OCI-LY7 (cell line): Measurements from ENCODE around the gene MACROH2A1. TPM values are rescaled to one million over a fixed set of nuclear protein-coding genes. Genes with fewer than 3 reads are reported as not detected.

Experiments
- BruUV-seq: library from RNA; stranded (reverse); fragments of 400-500 nt; replicated peaks from 2 replicates; lab custom pipeline; 2021; lab: Mats Ljungman, UMichigan
- CTCF ChIA-PET: fragments of 300-600 bp; sonication (Branson Sonifier 250); formaldehyde crosslinking; loops from one replicate; lab custom pipeline; 2022; ENCODE audit warnings: antibody characterized with exemption; ENCODE audit not compliant: unreplicated experiment; lab: Charles Lee
- POLR2A ChIA-PET: fragments of 300-600 bp; sonication (Branson Sonifier 250); formaldehyde crosslinking; loops from one replicate; lab custom pipeline; 2022; ENCODE audit warnings: antibody characterized with exemption; lab: Charles Lee
- DNase-seq: peaks from one replicate; pipeline ENCODE4 v3.0.0-alpha.2; 2015; ENCODE audit warnings: low spot score
- H2AFZ ChIP-seq: fragments of 200-600 bp; sonication (generic), shearing (Covaris generic); 2 replicates; pipeline ENCODE4 v1.6.1; 2014; ENCODE audit warnings: mild to moderate bottlenecking, antibody characterized with exemption, low read length, moderate library complexity
- H3K27ac ChIP-seq: fragments of 200-600 bp; sonication (generic); 2 replicates; pipeline ENCODE4 v1.5.1; 2014; ENCODE audit warnings: mixed run types, low read depth, mild to moderate bottlenecking, moderate library complexity, low read length, inconsistent platforms; ENCODE audit not compliant: poor library complexity, severe bottlenecking
- H3K36me3 ChIP-seq: fragments of 200-600 bp; sonication (generic); 2 replicates; pipeline ENCODE4 v1.6.1; 2014; ENCODE audit warnings: mild to moderate bottlenecking, antibody characterized with exemption, low read length, moderate library complexity, mixed read lengths; ENCODE audit not compliant: insufficient read depth
- H3K4me1 ChIP-seq: fragments of 200-600 bp; sonication (generic); 2 replicates; pipeline ENCODE4 v1.5.1; 2014; ENCODE audit warnings: mild to moderate bottlenecking, low read length; ENCODE audit not compliant: insufficient read depth, poor library complexity, severe bottlenecking
- H3K4me2 ChIP-seq: fragments of 200-600 bp; sonication (generic); 2 replicates; pipeline ENCODE4 v1.6.1; 2014; ENCODE audit warnings: mild to moderate bottlenecking, low read length
- H3K4me3 ChIP-seq: fragments of 200-600 bp; sonication (generic); 2 replicates; pipeline ENCODE4 v1.5.1; 2014; ENCODE audit warnings: mild to moderate bottlenecking, low read depth, low read length; ENCODE audit not compliant: poor library complexity, severe bottlenecking
- H3K79me2 ChIP-seq: fragments of 200-600 bp; sonication (generic); 2 replicates; pipeline ENCODE4 v1.6.1; 2016; ENCODE audit warnings: low read depth, mild to moderate bottlenecking, low read length, moderate library complexity, mixed read lengths; ENCODE audit not compliant: insufficient read depth
- H3K9me2 ChIP-seq: fragments of 200-600 bp; sonication (generic); 2 replicates; pipeline ENCODE4 v1.6.1; 2016; ENCODE audit warnings: mild to moderate bottlenecking, low read length, mixed read lengths; ENCODE audit not compliant: insufficient read depth
- H3K9me3 ChIP-seq: fragments of 200-600 bp; sonication (generic); 2 replicates; pipeline ENCODE4 v1.6.1; 2014; ENCODE audit warnings: mild to moderate bottlenecking, mixed run types, low read length, mixed read lengths
- H4K20me1 ChIP-seq: fragments of 200-600 bp; sonication (generic); 2 replicates; pipeline ENCODE4 v1.6.1; 2014; ENCODE audit warnings: mild to moderate bottlenecking, antibody characterized with exemption, low read length, moderate library complexity, mixed read lengths; ENCODE audit not compliant: insufficient read depth
- CTCF ChIP-seq: fragments of 200-600 bp; sonication (generic); conservative IDR thresholded peaks from 2 replicates; pipeline ENCODE4 v1.5.1; 2014; ENCODE audit warnings: mild to moderate bottlenecking, antibody characterized with exemption, low read length, moderate library complexity, mixed read lengths
- EZH2phosphoT487 ChIP-seq: fragments of 200-600 bp; sonication (generic); IDR thresholded peaks from 2 replicates; pipeline ENCODE4 v1.6.1; 2018; ENCODE audit warnings: low read depth, borderline replicate concordance, mild to moderate bottlenecking, mixed run types, antibody characterized with exemption, low read length, moderate library complexity, mixed read lengths
- intact Hi-C: fragments of 100-400 bp; cut with micrococcal nuclease; formaldehyde crosslinking; loops from one replicate; pipeline ENCODE4 v1.10.0; 2022; ENCODE audit not compliant: unreplicated experiment
- total RNA-seq, 2 experiments: library from RNA; depleted of rRNA in 1 of 2; stranded (reverse); fragments of >200 nt in 1 of 2; shearing (Covaris generic) in 1 of 2; gene quantifications; 2 replicates each; pipeline ENCODE4 v1.2.3, GENCODE V29; 2014 to 2022

MACROH2A1 gene
- total RNA-seq, 2 experiments from 2014 or later = 271 to 356 TPM

GRCh38 chr5:135393691-135394090, 5.3 kb downstream of the MACROH2A1 start:
- no peaks in the 10 kb centered on the region for H3K9me3 ChIP-seq
- no peak overlapping the region for H3K27ac ChIP-seq
- no peak for DNase-seq
- H2AFZ ChIP-seq = no peak overlapping the region
- TF ChIP-seq EZH2phosphoT487 (no peak), CTCF (no peak)
- peaks cover 86% of the 10 kb centered on the region for H3K36me3 ChIP-seq
- peaks cover 26% of the 10 kb centered on the region for H3K4me1 ChIP-seq
- BruUV-seq = no TSS peak
- peaks cover 72% of the 10 kb centered on the region for H4K20me1 ChIP-seq
- ChIA-PET POLR2A (interaction anchor here (0.6 kb wide), 1 partner anchor 1835 kb away, joined by 3 read pairs; no protein-coding TSS in a partner anchor), CTCF (no interaction called here)
- intact Hi-C loops = no loop called here
- no peak overlapping the region for H3K4me2 ChIP-seq
- peaks cover 100% of the 10 kb centered on the region for H3K79me2 ChIP-seq
- H3K4me3 ChIP-seq = no peak overlapping the region
- no peaks in the 10 kb centered on the region for H3K9me2 ChIP-seq

- TF ChIP-seq CTCF (no peak), EZH2phosphoT487 (no peak)
- intact Hi-C loops = no loop called here
- Histone ChIP-seq H3K4me2 (no peak overlapping the region), H3K27ac (no peak overlapping the region), H3K4me1 (peaks cover 26% of the 10 kb centered on the region), H3K9me3 (no peaks in the 10 kb centered on the region), H4K20me1 (peaks cover 72% of the 10 kb centered on the region), H3K4me3 (no peak overlapping the region), H3K79me2 (peaks cover 100% of the 10 kb centered on the region), H2AFZ (no peak overlapping the region), H3K36me3 (peaks cover 90% of the 10 kb centered on the region), H3K9me2 (no peaks in the 10 kb centered on the region)
- ChIA-PET POLR2A (interaction anchor here (0.6 kb wide), 1 partner anchor 1836 kb away, joined by 3 read pairs; no protein-coding TSS in a partner anchor), CTCF (no interaction called here)
- BruUV-seq = no TSS peak
- DNase-seq = no peak
Measured at GRCh38 chr5:135393229-135393628, 5.8 kb downstream of the MACROH2A1 start.

GRCh38 chr5:135392256-135392655, 6.8 kb downstream of the MACROH2A1 start:
- Histone ChIP-seq H3K4me2 (no peak overlapping the region), H3K79me2 (peaks cover 95% of the 10 kb centered on the region), H4K20me1 (peaks cover 65% of the 10 kb centered on the region), H2AFZ (no peak overlapping the region), H3K27ac (no peak overlapping the region), H3K9me3 (no peaks in the 10 kb centered on the region), H3K4me1 (peaks cover 19% of the 10 kb centered on the region), H3K36me3 (peaks cover 96% of the 10 kb centered on the region), H3K4me3 (no peak overlapping the region), H3K9me2 (no peaks in the 10 kb centered on the region)
- CTCF ChIA-PET = no interaction called here
- POLR2A ChIA-PET = no interaction called here
- no TSS peak for BruUV-seq
- intact Hi-C loops = no loop called here
- no peak for TF ChIP-seq CTCF
- TF ChIP-seq EZH2phosphoT487 = no peak
- no peak for DNase-seq
